GM18858 (cell line): Measurements from ENCODE around the gene RYR3.

Experiments used
- ATAC-seq: cut with Tn5 transposase; IDR thresholded peaks from one replicate; pipeline ENCODE4 v1.9.1; 2021; ENCODE audit not compliant: unreplicated experiment

The RYR3 gene

DNA sequence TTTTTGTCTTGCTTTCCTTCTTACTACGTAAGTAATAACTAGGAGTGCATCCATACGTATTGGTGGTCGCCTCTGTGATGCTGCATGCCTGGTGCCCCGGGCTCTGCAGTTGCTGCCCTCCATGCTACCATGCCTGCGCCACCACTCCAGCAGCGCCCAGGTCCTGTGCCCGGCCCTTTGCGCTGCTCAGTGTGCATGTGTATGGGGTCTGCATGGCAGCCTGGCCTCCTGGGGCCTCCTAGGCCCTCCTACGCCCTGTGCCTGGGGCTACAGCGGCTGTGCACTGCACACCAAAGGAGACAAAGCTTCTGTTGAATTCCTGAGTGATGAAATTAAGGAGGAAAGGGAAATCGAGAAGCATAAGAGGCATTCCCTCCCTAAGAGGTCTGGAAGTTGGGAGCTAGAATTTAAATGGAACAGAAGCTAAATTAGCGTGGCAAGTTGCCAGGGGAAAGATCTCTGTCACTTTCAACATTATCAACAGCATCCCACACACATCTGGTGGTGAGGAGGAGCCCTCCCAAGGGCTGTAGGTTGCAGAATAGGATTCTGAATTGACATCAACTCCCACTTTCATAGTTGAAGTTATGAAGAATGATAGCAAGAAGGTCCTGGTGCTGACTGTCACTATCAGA, 382.5 kb downstream of the RYR3 start:
- no peak for ATAC-seq

DNA sequence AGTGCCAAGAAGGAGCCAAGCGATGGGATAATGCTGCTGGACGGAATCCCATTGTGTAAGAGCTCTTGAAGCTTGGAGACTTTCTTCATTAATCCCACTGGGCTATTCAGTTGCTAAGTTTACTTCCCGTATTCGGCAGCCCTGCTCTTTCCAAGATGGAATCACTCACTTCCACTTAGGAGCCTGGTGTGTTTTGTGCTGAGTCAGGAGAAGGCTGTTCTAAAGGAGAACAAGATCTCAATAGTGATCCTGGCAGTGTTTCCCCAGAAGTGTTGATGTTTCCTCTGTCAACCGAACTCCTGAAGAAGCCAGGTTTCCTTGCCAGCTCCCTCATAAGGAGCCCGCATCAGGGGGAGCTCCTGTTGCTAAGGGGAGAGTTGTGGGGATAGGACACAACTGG, 387.4 kb downstream of the RYR3 start:
- ATAC-seq: no peak

DNA sequence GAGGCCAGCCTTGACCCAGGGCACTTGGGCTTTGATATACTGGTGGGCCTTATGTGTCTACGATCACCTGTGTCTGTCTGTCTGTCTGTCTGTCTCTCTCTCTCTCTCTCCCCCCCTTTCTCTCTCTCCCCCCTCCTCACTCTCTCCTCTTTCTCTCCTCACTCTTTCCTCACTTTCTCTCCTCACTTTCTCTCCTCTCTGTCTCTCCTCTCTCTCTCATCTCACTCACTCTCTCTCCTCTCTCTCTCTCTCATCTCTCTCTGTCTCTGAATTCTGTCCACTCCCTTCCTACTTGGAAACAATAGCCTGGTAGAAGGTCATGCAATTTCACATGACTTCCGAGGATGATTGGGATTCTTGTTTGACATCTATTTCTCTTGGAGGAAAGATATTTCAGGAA, 388.4 kb downstream of the RYR3 start:
- ATAC-seq: no peak

DNA sequence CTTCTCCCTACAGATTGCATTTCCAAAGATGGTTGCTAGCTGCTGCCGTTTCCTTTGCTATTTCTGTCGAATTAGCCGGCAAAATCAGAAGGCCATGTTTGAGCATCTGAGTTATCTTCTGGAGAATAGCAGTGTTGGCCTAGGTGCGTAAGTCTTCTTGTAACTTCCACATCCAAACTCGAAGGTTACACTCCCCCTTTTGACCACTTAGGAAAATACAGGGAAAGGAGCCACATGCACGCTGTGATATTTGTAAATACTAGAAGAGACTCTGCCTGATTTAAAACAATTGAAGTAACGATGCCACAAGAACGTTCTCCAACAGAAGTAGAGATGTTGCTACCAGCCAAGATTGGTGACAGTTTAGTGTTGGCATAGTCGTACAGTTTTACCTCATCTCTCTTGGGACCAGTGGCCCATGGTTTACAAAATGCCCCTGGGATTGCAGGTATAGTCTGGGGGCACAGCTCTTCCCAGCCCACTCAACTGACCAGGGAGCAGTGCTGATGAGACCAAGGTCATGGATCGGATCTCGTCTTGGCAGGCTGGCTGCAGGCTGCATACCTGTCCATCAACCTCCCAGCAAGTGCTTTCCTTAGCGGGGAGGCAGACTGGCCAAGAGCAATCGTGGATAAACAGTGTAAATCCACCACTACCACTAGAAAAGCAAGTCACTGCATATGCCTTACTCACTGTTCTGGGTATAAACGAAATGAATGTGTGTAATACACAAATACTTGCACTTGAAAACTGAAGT, 389.1 kb downstream of the RYR3 start:
- ATAC-seq: no peak

DNA sequence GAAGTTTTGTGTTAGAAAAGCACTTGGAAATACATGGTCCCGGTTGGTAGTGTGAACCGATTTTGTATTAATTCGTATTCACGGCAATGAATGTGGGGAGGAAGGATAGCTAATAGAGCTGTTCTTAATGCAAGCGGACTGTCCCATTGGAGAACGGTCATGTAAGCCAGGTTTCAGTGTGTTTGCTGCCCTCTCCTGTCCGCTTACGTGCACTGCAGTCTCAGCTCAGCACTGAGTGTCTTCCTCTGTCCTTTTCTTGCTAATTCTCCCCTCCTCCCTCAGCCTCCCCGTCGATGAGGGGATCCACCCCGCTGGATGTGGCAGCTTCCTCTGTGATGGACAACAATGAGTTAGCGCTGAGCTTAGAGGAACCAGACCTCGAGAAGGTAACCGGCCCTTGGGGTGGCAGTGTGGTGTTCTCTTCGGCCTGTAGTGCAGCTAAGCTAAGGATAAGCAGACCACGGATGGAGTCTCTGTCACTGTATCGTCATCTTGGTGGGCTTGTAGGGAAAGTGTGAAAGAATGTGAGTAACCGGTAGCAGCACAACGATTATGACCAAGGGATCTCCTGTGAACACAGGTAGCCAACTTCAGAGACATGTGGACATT, 390.0 kb downstream of the RYR3 start:
- ATAC-seq: peak; percentile 58

DNA sequence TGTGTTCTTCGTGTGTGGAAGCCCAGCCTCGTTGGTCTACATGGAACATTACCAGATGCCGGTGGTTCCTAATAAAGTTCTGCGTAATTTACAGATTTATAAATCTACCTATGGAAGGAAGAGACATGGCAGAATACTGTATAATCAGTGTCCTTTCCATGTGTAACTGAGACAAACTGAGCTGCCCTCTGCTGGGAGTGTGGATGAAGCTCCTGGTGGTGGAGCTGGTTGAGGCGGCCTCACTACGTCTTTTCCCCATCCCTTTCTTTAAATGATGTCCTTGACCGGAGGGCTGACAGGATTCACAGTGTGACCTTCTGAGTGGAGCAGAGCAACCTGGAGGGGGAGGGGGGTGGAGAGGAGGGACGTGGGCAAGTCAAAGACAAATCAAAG, 390.5 kb downstream of the RYR3 start:
- no peak for ATAC-seq

DNA sequence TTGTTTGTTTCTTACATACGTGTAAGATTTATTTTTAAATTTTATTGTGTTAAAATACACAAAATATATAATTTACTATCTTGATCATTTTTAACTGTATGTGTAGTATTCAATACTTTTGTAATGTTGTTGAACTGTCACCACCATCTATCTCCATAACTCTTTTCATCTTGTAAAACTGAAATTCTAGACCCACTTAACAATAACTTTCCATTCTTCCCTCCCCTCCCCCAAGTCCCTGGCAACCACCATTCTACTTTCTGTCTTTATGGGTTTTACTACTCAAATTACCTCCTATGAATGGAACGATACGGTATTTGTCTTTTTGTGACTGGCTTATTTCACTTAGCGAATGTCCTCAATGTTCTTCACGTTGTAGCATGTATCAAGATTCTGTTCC, 395.4 kb downstream of the RYR3 start:
- ATAC-seq: no peak

DNA sequence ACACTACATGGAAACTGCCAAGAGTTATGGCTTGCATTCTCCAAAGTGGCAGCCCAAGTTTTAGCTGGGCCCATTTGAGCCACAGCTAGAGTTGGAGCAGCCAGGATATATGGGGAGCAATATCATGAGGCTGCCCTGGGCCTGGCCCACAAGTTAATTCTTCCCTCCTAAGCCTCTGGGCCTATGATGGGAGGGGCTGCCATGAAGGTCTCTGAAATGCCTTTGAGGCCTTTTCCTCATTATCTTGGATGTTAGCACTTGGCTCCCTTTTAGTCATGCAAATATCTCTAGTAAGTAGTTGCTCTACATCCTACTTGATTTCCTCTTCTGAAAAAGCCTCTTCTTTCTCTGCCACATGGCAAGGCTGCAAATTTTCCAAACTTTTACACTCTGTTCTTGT, 400.0 kb downstream of the RYR3 start:
- ATAC-seq: no peak

DNA sequence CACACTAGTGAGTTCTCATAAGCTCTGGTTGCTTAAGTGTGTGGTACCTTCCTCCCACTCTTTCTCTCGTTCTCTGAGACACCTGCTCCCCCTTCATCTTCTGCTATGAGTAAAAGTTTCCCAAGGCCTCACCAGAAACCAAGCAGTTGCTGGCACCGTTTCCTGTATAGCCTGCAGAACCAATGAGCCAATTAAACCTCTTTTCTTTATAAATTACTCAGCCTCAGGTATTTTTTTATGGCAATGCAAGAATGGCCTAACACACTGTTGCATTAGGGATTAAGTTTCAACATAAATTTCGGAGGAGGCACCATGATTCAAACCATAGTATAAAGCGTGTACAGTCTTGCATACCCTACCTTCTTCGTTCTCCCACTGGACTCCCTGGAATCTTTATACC, 405.3 kb downstream of the RYR3 start:
- no peak for ATAC-seq

DNA sequence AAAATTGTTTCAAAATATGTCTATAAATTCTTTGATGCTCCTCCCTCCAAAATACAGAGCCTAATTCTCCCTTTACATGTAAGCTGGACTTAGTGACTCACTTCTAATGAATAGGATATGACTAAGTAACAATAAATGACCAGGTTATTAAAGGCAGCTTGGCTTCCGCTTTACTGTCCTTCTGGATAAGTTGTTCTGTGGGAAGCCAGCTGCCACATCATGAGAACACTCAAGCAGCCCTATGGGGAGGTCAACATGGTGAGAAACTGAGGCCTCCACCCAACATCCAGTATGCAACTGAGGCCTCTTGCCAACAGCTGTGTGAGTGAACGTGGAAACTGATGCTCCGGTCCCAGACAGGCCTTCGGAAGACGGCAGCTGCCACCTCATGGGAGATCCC, 410.2 kb downstream of the RYR3 start:
- ATAC-seq: no peak

DNA sequence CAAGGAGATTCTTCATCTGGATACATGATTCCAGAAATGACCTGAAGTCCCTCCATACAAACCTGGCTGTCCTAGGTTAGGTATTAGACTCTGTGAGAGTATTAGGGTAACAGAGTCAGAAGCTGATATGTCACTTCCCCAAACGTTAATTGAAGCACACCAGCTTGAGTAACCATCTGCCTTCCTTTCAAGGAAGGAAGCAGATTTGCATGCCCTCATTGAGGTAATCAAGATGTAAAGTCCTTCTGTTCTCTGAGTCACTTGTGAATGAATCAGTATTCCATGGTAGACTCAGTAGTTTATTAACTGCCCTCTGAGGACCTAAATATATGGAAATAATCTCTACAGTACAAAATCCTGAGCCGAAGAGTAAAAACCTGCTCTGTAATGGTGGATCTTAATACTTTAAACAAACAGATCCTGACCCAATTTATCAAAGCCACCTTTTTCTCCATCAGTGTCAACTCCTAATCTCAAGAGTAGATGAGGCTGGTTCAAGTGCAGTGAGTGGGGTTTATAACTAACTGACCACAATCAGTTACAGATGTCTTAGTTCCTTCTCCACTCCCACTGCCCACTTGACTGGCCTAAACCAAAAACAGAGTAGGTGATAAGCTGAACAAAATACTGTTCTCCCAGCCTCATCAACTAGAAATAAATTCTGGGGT, 411.4 kb downstream of the RYR3 start:
- peak; percentile 65 for ATAC-seq

DNA sequence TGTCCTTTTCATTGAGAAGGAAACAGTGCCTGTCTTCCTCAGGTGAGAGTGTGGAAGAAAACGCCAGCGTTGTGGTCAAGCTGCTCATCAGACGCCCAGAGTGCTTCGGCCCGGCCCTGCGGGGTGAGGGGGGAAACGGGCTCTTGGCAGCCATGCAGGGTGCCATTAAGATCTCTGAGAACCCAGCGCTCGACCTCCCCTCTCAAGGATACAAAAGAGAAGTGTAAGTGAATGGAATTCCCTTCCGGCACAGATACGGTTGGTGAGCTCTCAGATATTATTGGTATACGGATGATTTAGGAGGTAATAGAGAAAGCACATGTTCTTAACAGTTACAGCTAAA, 411.9 kb downstream of the RYR3 start:
- no peak for ATAC-seq

DNA sequence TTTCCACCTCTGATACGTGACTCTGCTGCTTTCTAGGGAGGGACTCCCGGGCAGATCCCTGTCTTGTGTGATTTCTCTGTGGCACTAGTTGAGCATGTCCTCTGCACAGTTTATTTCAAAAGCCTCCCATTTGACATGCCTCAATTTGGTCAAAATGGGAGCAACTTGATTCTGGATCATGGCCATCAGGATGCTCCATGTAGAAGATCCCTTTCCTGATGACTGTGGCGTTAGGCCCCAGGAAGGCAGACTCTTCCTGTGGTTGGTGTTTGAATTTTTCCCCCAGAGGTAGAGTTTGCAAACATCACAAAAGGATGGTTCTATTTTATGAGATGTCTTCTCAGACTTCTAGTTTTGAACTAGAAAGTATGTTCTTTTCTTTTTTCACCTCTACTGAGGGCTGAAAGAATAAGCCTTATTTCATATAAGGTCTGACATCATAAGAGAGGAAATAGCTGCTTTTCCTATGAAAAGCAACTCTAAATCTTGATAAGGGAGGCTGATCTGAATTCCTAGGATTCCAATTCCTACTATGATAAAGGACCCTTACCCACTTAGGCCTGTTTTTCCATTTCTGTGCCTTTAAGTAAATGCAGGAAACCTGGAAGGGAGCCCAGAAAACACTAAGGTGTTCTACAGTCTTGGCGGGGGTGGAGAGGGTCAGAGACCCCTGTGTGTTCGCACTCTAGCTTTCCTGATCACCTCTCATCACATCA, 413.7 kb downstream of the RYR3 start:
- no peak for ATAC-seq

DNA sequence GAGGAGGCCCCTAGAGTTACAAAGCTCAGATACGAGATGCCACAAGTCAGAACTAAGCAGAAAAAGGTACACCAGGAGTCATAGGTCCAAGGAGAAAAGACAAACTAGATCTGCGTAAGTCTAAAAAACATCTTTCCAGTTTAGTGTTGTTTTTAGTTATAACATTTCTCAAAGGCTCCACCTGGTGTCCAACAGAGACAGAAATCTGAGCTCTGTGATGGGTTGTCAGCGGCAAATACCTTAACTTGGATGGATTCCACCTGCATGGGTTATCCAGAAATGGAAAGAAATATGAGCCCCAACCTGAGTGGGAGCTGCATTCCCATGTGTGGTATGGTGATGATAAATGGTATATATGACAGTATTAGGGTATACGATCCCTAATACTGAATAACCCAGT, 418.9 kb downstream of the RYR3 start:
- ATAC-seq: no peak

DNA sequence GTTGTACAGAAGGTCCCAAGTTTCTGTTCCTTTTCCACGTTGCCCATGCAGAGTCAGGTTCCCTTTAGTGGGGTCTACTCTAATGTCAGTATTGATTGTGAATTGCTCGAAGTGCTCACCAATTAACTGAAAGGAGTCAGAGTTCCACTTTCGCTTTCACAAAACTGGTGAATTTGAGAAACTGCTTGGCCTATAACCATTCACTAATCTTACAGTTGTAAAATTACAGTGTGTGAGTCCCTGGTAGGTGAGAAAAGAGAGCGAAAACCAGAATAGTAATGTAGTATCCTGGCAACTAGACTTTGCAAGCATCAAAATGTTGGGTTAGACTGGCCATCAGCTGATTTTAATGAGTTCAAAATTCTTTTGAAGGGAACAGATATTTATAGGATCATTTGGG, 420.0 kb downstream of the RYR3 start:
- no peak for ATAC-seq

DNA sequence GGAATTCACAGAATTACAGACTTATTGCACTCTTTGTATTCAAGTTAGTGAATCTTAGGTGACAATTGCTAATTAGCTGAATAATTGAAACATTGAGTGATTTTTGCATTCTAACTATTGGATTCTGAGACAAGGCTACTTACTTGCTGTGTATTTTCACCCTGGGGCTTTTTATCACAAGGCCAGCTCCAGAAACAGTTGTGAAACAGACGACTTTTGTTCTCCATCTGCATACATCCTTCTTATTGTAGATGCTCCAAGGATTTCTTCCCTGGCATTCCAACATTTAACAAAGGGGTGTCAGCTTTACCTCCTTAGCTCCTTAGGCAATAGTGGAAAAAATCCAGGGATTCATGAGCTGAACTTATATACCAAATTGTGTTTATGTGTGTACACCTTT, 424.4 kb downstream of the RYR3 start:
- ATAC-seq: no peak

DNA sequence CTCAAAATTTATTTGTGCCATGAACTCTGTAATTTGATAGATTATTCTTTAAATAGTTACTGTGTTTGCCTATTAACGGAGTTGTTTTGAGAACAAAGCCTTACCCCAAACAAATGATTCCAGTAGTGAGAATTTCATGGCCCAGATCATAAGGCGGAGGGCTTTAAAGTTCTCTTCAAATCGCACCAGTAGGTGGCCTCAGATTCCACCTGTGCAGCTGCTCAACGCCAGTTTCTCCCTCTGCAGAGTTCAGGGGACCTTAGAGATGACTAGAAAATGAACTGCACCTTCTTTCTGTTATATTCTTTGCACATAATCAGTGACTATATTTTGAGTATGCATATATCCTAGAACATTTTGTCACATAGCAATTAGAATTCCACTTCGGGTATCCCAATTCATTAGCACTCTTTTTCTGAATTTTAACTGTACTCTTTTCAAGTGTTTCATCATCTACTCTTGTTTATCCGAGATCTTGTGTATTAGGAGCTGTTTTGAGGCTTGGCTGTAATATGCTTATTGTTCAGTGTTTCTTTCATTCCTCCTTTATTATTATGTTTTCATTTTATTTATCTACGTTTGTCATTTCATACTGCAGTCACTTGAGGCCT, 425.0 kb downstream of the RYR3 start:
- no peak for ATAC-seq

DNA sequence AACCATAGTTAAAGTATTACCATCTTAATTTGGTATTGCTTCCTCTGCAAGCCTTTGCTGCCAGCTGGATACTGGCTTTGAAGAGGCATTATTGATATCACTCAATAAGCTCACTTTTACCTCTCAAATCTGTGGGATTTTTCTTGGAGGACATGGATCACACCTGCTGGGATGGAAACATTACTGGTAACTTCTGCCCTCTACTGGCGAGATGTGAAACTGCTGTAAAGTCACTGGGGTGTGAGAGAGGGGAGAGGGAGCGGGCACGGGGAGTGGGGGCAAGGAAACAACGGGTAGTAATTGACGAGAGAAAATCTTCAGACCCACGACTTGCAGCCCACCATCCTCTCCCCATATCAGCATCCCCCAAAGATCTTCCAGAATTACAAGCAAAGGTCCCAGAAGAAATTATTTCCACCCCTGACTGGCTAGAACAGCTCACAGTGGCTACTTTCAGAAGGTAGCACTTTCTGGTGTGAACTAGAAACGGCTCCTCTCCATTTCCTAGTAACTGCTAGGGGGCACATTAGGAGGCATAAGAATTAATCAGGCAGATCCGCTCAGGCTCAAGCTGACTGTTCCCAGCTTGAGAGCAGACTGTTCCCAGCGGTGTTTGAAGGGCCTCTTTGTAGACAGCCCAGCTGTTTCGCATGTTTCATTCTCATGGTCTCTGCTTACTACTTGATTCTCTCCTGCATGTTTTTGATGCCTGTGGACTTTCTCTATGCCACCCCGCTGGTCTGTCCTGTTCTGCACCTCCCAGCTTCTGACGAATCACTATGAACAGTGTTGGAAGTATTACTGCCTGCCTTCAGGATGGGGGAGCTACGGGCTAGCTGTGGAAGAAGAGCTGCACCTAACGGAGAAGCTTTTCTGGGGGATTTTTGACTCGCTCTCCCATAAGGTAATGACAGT, 427.2 kb downstream of the RYR3 start:
- no peak for ATAC-seq

DNA sequence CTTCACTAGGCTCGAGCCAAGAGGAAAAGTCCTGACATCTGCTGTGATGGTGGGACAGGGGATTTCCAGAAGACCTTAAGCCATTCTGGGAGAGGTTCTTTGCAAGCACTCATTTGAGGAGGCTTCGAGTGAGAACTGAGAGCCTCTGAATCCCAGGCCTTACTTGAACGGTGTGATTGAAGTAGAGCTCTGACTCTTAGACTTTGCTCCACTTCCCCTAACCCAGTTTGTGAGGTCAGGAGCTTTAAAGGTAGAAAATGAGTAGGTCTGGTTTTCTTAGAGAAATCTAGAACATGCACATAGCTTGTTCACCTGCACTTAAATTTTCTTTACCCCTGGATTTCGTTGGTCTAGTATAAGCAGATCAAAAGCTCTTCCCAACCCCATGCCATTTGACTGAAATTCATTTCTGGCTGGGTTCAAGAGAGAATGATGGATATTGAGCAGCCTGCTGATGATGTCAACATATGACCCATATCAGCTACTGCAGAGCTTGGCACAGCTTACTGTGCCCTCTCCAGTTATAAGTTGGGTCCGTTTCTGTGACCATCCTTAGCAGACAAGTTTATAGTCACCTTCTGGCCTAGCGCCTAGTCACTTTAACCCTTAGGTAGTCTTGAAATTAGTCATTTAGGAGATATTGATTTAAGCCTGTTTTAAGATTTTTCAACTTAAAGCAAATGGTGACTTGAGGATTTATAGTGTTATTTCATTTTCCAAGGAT, 428.3 kb downstream of the RYR3 start:
- no peak for ATAC-seq
